K562 (cell line): ENCODE data around the gene GLIS2. TPM values are rescaled to one million over a fixed set of nuclear protein-coding genes. Genes with fewer than 3 reads are reported as not detected.
A peak's percentile ranks its signal among the peaks of the same experiment; 100 is the strongest.

Experiments used
- ATAC-seq: fragments of 200-7000 bp; cut with Tn5 transposase; 3 replicates; pipeline ENCODE4 v1.9.1; 2020; ENCODE audit warnings: moderate library complexity
- BruUV-seq: library from RNA; stranded (reverse); fragments of 400-500 nt; replicated peaks from 2 replicates; lab custom pipeline; 2021; lab: Mats Ljungman, UMichigan
- CTCF ChIA-PET: fragments of 300-600 bp; formaldehyde crosslinking; extraction: SDS; loops from one replicate; lab custom pipeline; 2021; ENCODE audit warnings: low intra/inter-chr PET ratio; lab: Yijun Ruan, JAX
- POLR2A ChIA-PET: fragments of 300-600, 350-650 bp; sonication (Branson Sonifier 250); formaldehyde crosslinking; extraction: SDS; loops from one replicate; lab custom pipeline; 2021; ENCODE audit warnings: antibody characterized with exemption, inconsistent platforms; lab: Yijun Ruan, JAX
- DNase-seq, 4 experiments: peaks; one replicate each; pipeline versions ENCODE4 v3.0.0 to v3.0.0-alpha.2; 2011 to 2018; ENCODE audit warnings: low spot score in 3 of 4, mixed read lengths in 3 of 4; ENCODE audit errors: extremely low read depth in 1 of 4
- FAIRE-seq: peaks from 2 replicates; lab custom pipeline; 2011; peaks lifted over from hg19 to GRCh38; lab: Jason Lieb, UNC
- H2AFZ ChIP-seq: 2 replicates; pipeline ENCODE4 v1.6.0; 2011; ENCODE audit warnings: low read depth, low read length, control low read depth, inconsistent platforms
- H3K27ac ChIP-seq: fragments of 200-600 bp; 3 replicates; pipeline ENCODE4 v1.8.0; 2011; ENCODE audit warnings: low read depth, mild to moderate bottlenecking, control low read depth, inconsistent platforms, low read length, moderate library complexity, mixed read lengths; ENCODE audit errors: extremely low read depth
- H3K27me3 ChIP-seq, 2 experiments: fragments of 300-600 bp in 1 of 2; 2 replicates in 1 of 2; 3 replicates in 1 of 2; pipeline versions ENCODE4 v1.6.0 to v1.8.0; 2011; ENCODE audit warnings: inconsistent platforms in 2 of 2, low read length in 2 of 2, mild to moderate bottlenecking in 1 of 2, mixed read lengths in 1 of 2, moderate library complexity in 1 of 2; ENCODE audit not compliant: control insufficient read depth in 2 of 2, insufficient read depth in 2 of 2
- H3K36me3 ChIP-seq: fragments of 300-600 bp; 3 replicates; pipeline ENCODE4 v1.8.0; 2011; ENCODE audit warnings: mild to moderate bottlenecking, low read length, inconsistent platforms; ENCODE audit not compliant: control insufficient read depth, insufficient read depth
- H3K4me1 ChIP-seq, 2 experiments: fragments of 200-600 bp in 1 of 2; replicated peaks in 1 of 2; 2 replicates in 1 of 2; 3 replicates in 1 of 2; pipeline versions ENCODE4 v1.5.1 to v1.8.0; 2011; ENCODE audit warnings: inconsistent platforms in 2 of 2, low read length in 2 of 2, mild to moderate bottlenecking in 1 of 2, mixed read lengths in 1 of 2, moderate library complexity in 1 of 2; ENCODE audit not compliant: control insufficient read depth in 2 of 2, insufficient read depth in 2 of 2
- H3K4me2 ChIP-seq: 2 replicates; pipeline ENCODE4 v1.6.1; 2011; ENCODE audit warnings: low read length, control low read depth, inconsistent platforms, mixed read lengths; ENCODE audit not compliant: insufficient read depth
- H3K4me3 ChIP-seq: fragments of 200-600 bp; sonication (generic), shearing (Covaris generic); 2 replicates; pipeline ENCODE4 v1.5.1; 2016; ENCODE audit warnings: control low read depth, inconsistent platforms
- H3K79me2 ChIP-seq: fragments of 200-600 bp; 3 replicates; pipeline ENCODE4 v1.8.0; 2011; ENCODE audit warnings: low read length, inconsistent platforms; ENCODE audit not compliant: control insufficient read depth, insufficient read depth
- H3K9ac ChIP-seq, 2 experiments: 2 replicates each; pipeline versions ENCODE4 v1.6.0 to v1.6.1; 2011; ENCODE audit warnings: low read depth in 2 of 2, low read length in 2 of 2, control low read depth in 1 of 2, inconsistent platforms in 1 of 2, mild to moderate bottlenecking in 1 of 2, mixed read lengths in 1 of 2; ENCODE audit not compliant: insufficient read depth in 1 of 2
- H3K9me1 ChIP-seq: one replicate; pipeline ENCODE4 v1.6.0; 2011; ENCODE audit warnings: inconsistent platforms, mild to moderate bottlenecking, low read length, moderate library complexity; ENCODE audit not compliant: control insufficient read depth, insufficient read depth
- H3K9me3 ChIP-seq: replicated peaks from 2 replicates; pipeline ENCODE4 v1.5.1; 2011; ENCODE audit warnings: low read depth, low read length, inconsistent platforms; ENCODE audit not compliant: control insufficient read depth, insufficient read depth
- H4K20me1 ChIP-seq: replicated peaks from 2 replicates; pipeline ENCODE4 v1.6.1; 2011; ENCODE audit warnings: low read length, inconsistent platforms, mixed read lengths; ENCODE audit not compliant: control insufficient read depth, insufficient read depth
- CBX3 ChIP-seq, 2 experiments: IDR thresholded peaks; 1 replicate in 1 of 2; 2 replicates in 1 of 2; pipeline ENCODE4 v1.6.1; 2012; ENCODE audit warnings: inconsistent platforms in 2 of 2, low read length in 2 of 2, borderline replicate concordance in 1 of 2, control low read depth in 1 of 2
- EGR1 ChIP-seq: fragments of 450-650 bp; conservative IDR thresholded peaks from 2 replicates; pipeline ENCODE4 v1.6.1; 2017; ENCODE audit warnings: mild to moderate bottlenecking
- ELF2 ChIP-seq: fragments of 250-450 bp; sonication (Bioruptor Pico); IDR thresholded peaks from 2 replicates; pipeline ENCODE4 v1.5.0; 2021; ENCODE audit warnings: mild to moderate bottlenecking
- FOXA3 ChIP-seq, 2 experiments: fragments of 450-650 bp in 1 of 2; sonication (generic) in 1 of 2; formaldehyde crosslinking; IDR thresholded peaks in 1 of 2; conservative IDR thresholded peaks in 1 of 2; 2 replicates each; pipeline versions ENCODE4 v1.4.0 to v1.8.0; 2020 to 2022; ENCODE audit warnings: mild to moderate bottlenecking in 2 of 2, missing genetic modification reagents in 1 of 2
- HOXB6 ChIP-seq: fragments of 250-450 bp; sonication (Bioruptor Pico); IDR thresholded peaks from 2 replicates; pipeline ENCODE4 v1.5.1; 2022; ENCODE audit warnings: mild to moderate bottlenecking, borderline replicate concordance
- POLR2G ChIP-seq: fragments of 200-400 bp; formaldehyde crosslinking; IDR thresholded peaks from 2 replicates; pipeline ENCODE4 v1.6.1; 2017; ENCODE audit warnings: low read depth, mild to moderate bottlenecking, antibody characterized with exemption, low read length, moderate library complexity
- RBM17 ChIP-seq: fragments of 200-400 bp; formaldehyde crosslinking; IDR thresholded peaks from 2 replicates; pipeline ENCODE4 v1.6.1; 2017; ENCODE audit warnings: low read depth, mild to moderate bottlenecking, low read length, borderline replicate concordance
- ZBTB7A ChIP-seq: IDR thresholded peaks from 2 replicates; pipeline ENCODE4 v1.6.1; 2011; ENCODE audit warnings: low read depth, mild to moderate bottlenecking, low read length, moderate library complexity, borderline replicate concordance; ENCODE audit not compliant: control insufficient read depth
- ZKSCAN3 ChIP-seq: fragments of 250-450 bp; sonication (Bioruptor Pico); IDR thresholded peaks from 2 replicates; pipeline ENCODE4 v1.4.0; 2020
- ZNF232 ChIP-seq: sonication (generic); formaldehyde crosslinking; IDR thresholded peaks from 2 replicates; pipeline ENCODE4 v1.8.0; 2022; ENCODE audit warnings: mild to moderate bottlenecking, missing genetic modification reagents
- ZNF444 ChIP-seq: fragments of 250-450 bp; sonication (Bioruptor Pico); IDR thresholded peaks from 2 replicates; pipeline ENCODE4 v1.4.0; 2020; ENCODE audit warnings: mild to moderate bottlenecking, moderate library complexity
- WGBS: fragments of 100-300 bp; shearing (Covaris generic); methylation state at CpG from one replicate; pipeline ENCODE4 v1.1.6; 2016; ENCODE audit warnings: low coverage, mixed read lengths; ENCODE audit not compliant: insufficient coverage; ENCODE audit errors: missing lambda C conversion rate; 5-methylcytosine and 5-hydroxymethylcytosine counted together
- in situ Hi-C: fragments of 300-500 bp; cut with MboI; formaldehyde crosslinking; loops from 4 replicates; pipeline ENCODE4 v1.15.0; 2018; ENCODE audit warnings: inconsistent platforms, mixed read lengths
- intact Hi-C: fragments of 100-400 bp; cut with micrococcal nuclease; formaldehyde crosslinking; loops from 2 replicates; pipeline ENCODE4 v1.14.2; 2022
- polyA plus RNA-seq, 8 experiments: library from polyadenylated mRNA; depleted of rRNA in 4 of 8; stranded (reverse) in 5 of 8; unstranded in 3 of 8; fragments of >200 nt; fragmentation: Nextera tagmentation in 2 of 8; fragmentation: Illumina TruSeq in 1 of 8; extraction: Ambion mirVana in 2 of 8; extraction: Trizol in 1 of 8; gene quantifications; 2 replicates each; pipeline versions ENCODE4 v1.2.1 to v1.2.3, GENCODE V29; 2011 to 2014; ENCODE audit warnings: inconsistent platforms in 1 of 8, missing spikeins in 1 of 8
- total RNA-seq, 7 experiments: library from RNA; depleted of rRNA in 6 of 7; stranded (reverse); fragments of >200 nt in 6 of 7; fragmentation: Illumina TruSeq in 2 of 7; extraction: Trizol in 2 of 7; gene quantifications; 2 replicates each; pipeline versions ENCODE4 v1.2.1 to v1.2.3, GENCODE V29; 2011 to 2021; ENCODE audit warnings: low replicate concordance in 1 of 7
- TF ChIP-seq, protein P1 (sequence below): sonication (generic); formaldehyde crosslinking; IDR thresholded peaks from 2 replicates; pipeline ENCODE4 v1.9.0; 2022; ENCODE audit warnings: mild to moderate bottlenecking, missing genetic modification reagents
- TF ChIP-seq, protein P2 (sequence below): fragments of 450-650 bp; IDR thresholded peaks from 2 replicates; pipeline ENCODE4 v1.6.1; 2016; ENCODE audit warnings: borderline replicate concordance
- TF ChIP-seq, protein P3 (sequence below): sonication (generic); formaldehyde crosslinking; IDR thresholded peaks from 2 replicates; pipeline ENCODE4 v1.9.0; 2022; ENCODE audit warnings: mild to moderate bottlenecking, missing genetic modification reagents
- TF ChIP-seq, protein P4 (sequence below): sonication (generic); formaldehyde crosslinking; IDR thresholded peaks from 2 replicates; pipeline ENCODE4 v1.8.1; 2023; ENCODE audit warnings: mild to moderate bottlenecking, missing genetic modification reagents

The GLIS2 gene
- total and polyA plus RNA-seq, 9 of the 15 experiments (the other 6 are each of a cell fraction or from before 2014, with no cell fraction given): 0.10 to 9.0 (median 0.57) TPM

DNA sequence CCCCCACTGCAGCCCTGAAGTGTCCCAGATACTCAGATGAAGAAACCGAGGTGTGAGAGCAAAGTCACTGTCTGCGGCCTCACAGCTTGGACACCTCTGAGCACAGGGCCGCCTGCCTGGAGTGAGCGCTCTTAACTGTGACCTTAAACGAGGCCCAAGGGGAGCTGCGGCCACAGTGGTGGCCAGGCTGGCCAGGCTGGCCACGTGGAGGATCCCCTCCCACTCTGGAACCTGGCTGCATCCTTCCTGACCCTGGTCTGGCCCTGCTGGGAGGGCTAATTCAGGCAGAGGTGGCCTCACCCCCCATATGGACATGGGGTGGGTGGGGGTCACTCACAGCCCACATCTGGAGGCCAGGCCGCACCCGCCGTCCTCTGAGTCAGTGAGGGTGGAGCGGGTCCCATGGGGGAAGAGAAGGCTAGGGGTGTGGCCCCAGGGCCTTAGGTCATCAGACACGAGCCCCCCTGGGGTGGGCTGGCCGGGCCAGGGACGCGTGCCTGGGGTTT, 62.3 kb downstream of the GLIS2 start:
- FAIRE-seq (no peak), DNase-seq (peak in 3 of 4 experiments; percentile 34 to 64 (median 57)), ATAC-seq (peak; percentile 22)
- intact Hi-C loops (no loop called here), in situ Hi-C loops (no loop called here)
- H3K79me2 ChIP-seq: 0 out of 3 replicates have a peak, but pooled peaks cover 2% of the 10 kb centered on the region
- H3K4me2 ChIP-seq: no peak overlapping the region
- no peaks in the 10 kb centered on the region for H3K27me3 ChIP-seq
- no peaks in the 10 kb centered on the region for H3K9me3 ChIP-seq
- H3K9ac ChIP-seq: peak overlapping the region in 1 of 2 experiments; percentile 76; a peak in 2 of 4 replicates
- H3K4me3 ChIP-seq: no peak overlapping the region
- POLR2A ChIA-PET: interaction anchor here (0.5 to 1.3 kb wide), 3 partner anchors 10 to 744 kb away, joined by 3 to 4 read pairs (median 3); no protein-coding TSS in a partner anchor
- CTCF ChIA-PET: no interaction called here
- H2AFZ ChIP-seq: no peak overlapping the region
- H3K4me1 ChIP-seq: peaks cover 21 to 82% of the 10 kb centered on the region in 2 experiments
- peaks cover 5% of the 10 kb centered on the region for H3K9me1 ChIP-seq
- 41% methylated on average over 15 of the region's 15 CpGs for WGBS
- H3K27ac ChIP-seq: no peak overlapping the region; the same call in 2 of the 3 replicates
- peaks cover 4% of the 10 kb centered on the region; the same call in 1 of the 2 replicates for H4K20me1 ChIP-seq
- H3K36me3 ChIP-seq: peaks cover 19% of the 10 kb centered on the region; the same call in 1 of the 3 replicates
- no TSS peak for BruUV-seq
- TF ChIP-seq RBM17 (no peak), POLR2G (0 out of 2 replicates have a peak, but pooled peaks have one; percentile 40), CBX3 (IDR thresholded peaks at IDR 0.05; ENCODE audit: borderline replicate concordance in 1 of 2, low read length in 2 of 2) (no peak), FOXA3 (CRISPR knock-in tag; conservative IDR thresholded peaks at IDR 0.05 in 1 of 2, IDR thresholded peaks at IDR 0.05 in 1 of 2) (no peak), ZNF232 (CRISPR knock-in tag) (no peak), ELF2 (CRISPR knock-in tag) (no peak), HOXB6 (no peak), EGR1 (0 out of 2 replicates have a peak, but pooled peaks have one; percentile 3), ZBTB7A (peak; percentile 89), ZKSCAN3 (CRISPR knock-in tag) (no peak), ZNF444 (CRISPR knock-in tag) (no peak)
- TF ChIP-seq, protein P1, sequence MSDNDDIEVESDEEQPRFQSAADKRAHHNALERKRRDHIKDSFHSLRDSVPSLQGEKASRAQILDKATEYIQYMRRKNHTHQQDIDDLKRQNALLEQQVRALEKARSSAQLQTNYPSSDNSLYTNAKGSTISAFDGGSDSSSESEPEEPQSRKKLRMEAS (CRISPR knock-in tag): peak; percentile 69
- TF ChIP-seq, protein P2, sequence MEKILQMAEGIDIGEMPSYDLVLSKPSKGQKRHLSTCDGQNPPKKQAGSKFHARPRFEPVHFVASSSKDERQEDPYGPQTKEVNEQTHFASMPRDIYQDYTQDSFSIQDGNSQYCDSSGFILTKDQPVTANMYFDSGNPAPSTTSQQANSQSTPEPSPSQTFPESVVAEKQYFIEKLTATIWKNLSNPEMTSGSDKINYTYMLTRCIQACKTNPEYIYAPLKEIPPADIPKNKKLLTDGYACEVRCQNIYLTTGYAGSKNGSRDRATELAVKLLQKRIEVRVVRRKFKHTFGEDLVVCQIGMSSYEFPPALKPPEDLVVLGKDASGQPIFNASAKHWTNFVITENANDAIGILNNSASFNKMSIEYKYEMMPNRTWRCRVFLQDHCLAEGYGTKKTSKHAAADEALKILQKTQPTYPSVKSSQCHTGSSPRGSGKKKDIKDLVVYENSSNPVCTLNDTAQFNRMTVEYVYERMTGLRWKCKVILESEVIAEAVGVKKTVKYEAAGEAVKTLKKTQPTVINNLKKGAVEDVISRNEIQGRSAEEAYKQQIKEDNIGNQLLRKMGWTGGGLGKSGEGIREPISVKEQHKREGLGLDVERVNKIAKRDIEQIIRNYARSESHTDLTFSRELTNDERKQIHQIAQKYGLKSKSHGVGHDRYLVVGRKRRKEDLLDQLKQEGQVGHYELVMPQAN: no peak
- TF ChIP-seq, protein P3, sequence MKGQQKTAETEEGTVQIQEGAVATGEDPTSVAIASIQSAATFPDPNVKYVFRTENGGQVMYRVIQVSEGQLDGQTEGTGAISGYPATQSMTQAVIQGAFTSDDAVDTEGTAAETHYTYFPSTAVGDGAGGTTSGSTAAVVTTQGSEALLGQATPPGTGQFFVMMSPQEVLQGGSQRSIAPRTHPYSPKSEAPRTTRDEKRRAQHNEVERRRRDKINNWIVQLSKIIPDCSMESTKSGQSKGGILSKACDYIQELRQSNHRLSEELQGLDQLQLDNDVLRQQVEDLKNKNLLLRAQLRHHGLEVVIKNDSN (CRISPR knock-in tag): peak; percentile 53; the same call in 1 of the 2 replicates
- TF ChIP-seq, protein P4, sequence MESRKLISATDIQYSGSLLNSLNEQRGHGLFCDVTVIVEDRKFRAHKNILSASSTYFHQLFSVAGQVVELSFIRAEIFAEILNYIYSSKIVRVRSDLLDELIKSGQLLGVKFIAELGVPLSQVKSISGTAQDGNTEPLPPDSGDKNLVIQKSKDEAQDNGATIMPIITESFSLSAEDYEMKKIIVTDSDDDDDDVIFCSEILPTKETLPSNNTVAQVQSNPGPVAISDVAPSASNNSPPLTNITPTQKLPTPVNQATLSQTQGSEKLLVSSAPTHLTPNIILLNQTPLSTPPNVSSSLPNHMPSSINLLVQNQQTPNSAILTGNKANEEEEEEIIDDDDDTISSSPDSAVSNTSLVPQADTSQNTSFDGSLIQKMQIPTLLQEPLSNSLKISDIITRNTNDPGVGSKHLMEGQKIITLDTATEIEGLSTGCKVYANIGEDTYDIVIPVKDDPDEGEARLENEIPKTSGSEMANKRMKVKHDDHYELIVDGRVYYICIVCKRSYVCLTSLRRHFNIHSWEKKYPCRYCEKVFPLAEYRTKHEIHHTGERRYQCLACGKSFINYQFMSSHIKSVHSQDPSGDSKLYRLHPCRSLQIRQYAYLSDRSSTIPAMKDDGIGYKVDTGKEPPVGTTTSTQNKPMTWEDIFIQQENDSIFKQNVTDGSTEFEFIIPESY (CRISPR knock-in tag): peak; percentile 60
